Ascending aorta (tissue), 2 donors: Measurements from ENCODE around the gene MMEL1. TPM values are rescaled to one million over a fixed set of nuclear protein-coding genes. Genes with fewer than 3 reads are reported as not detected.

ENCODE experiments used
- DNase-seq, 2 donors: peaks; one replicate each; pipeline ENCODE4 v3.0.0-alpha.2; 2019; ENCODE audit warnings: low spot score in 2 of 2
- H3K27ac ChIP-seq, 2 donors: fragments of 200-600 bp; sonication (generic); one replicate each; pipeline ENCODE4 v1.5.1; 2016 to 2017; ENCODE audit warnings: mild to moderate bottlenecking in 1 of 2
- H3K27me3 ChIP-seq: fragments of 200-600 bp; sonication (generic); one replicate; pipeline ENCODE4 v1.5.1; 2017
- H3K36me3 ChIP-seq, 2 donors: fragments of 200-600 bp; sonication (generic); one replicate each; pipeline ENCODE4 v1.5.1; 2016
- H3K4me1 ChIP-seq, 2 donors: fragments of 200-600 bp; sonication (generic); one replicate each; pipeline ENCODE4 v1.5.1; 2016 to 2017; ENCODE audit warnings: mild to moderate bottlenecking in 1 of 2
- H3K4me3 ChIP-seq, 2 donors: fragments of 200-600 bp; sonication (generic); one replicate each; pipeline ENCODE4 v1.5.1; 2016 to 2017; ENCODE audit warnings: mild to moderate bottlenecking in 1 of 2
- H3K9me3 ChIP-seq, 2 donors: fragments of 200-600 bp; sonication (generic); one replicate each; pipeline ENCODE4 v1.5.1; 2016
- CTCF ChIP-seq, 3 experiments: fragments of 200-600 bp in 2 of 3; fragments of 450-650 bp in 1 of 3; sonication (generic) in 2 of 3; IDR thresholded peaks; one replicate each; pipeline ENCODE4 v1.5.1; 2016 to 2019; ENCODE audit warnings: antibody characterized with exemption in 3 of 3, mild to moderate bottlenecking in 1 of 3, moderate library complexity in 1 of 3
- intact Hi-C: fragments of 100-400 bp; cut with DNase I; formaldehyde crosslinking; loops from one replicate; pipeline ENCODE4 v1.15.1; 2023
- total RNA-seq: library from RNA; depleted of rRNA; stranded (reverse); fragments of >200 nt; gene quantifications from one replicate; pipeline ENCODE4 v1.1.0, GENCODE V29; 2016

The MMEL1 gene
- total RNA-seq, 1 donor from 2014 or later, result not detected

- TF ChIP-seq CTCF (IDR thresholded peaks at IDR 0.05), result no peak
- Histone ChIP-seq H3K27ac (no peak overlapping the region), H3K9me3 (peaks cover 0 to 23% of the 10 kb centered on the region in 2 donors), H3K4me3 (no peak overlapping the region), H3K4me1 (no peaks in the 10 kb centered on the region), H3K27me3 (no peaks in the 10 kb centered on the region), H3K36me3 (no peaks in the 10 kb centered on the region)
- peak in 1 of 2 donors; percentile 19 for DNase-seq
- intact Hi-C loops, result no loop called here
Measured at GRCh38 chr1:2617971-2618470, 14.8 kb downstream of the MMEL1 start.

DNA sequence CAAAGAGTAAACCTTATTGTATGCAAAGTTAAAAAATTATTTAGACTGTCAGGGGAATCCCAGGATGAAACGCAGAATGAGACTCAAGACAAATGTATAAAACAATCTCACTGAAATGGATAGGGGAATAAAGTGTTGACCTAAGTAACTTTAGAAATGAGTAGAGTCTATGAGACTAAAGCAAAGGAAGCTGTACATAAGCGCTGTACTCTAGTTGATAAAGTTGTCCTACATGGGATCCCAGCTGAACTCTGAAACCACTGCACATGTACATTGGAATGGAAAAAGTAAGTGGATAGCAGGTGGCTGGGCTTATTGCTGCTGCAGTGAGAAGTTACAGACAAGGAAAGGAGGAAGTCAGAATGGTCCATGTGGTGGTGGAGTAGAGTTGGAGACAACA is 18.7 kb downstream of the MMEL1 start:
- Histone ChIP-seq H3K27ac (no peak overlapping the region), H3K36me3 (no peaks in the 10 kb centered on the region), H3K27me3 (no peaks in the 10 kb centered on the region), H3K4me1 (no peaks in the 10 kb centered on the region), H3K4me3 (no peak overlapping the region), H3K9me3 (peaks cover 0 to 20% of the 10 kb centered on the region in 2 donors)
- intact Hi-C loops, result no loop called here
- DNase-seq, result peak in 1 of 2 donors; percentile 1
- no peak for TF ChIP-seq CTCF (IDR thresholded peaks at IDR 0.05)

- Histone ChIP-seq H3K4me1 (no peaks in the 10 kb centered on the region), H3K27me3 (no peaks in the 10 kb centered on the region), H3K27ac (no peak overlapping the region), H3K36me3 (no peaks in the 10 kb centered on the region), H3K9me3 (peaks cover 0 to 20% of the 10 kb centered on the region in 2 donors), H3K4me3 (no peak overlapping the region)
- intact Hi-C loops, result no loop called here
- DNase-seq, result peak in 1 of 2 donors; percentile 30
- TF ChIP-seq CTCF (IDR thresholded peaks at IDR 0.05), result no peak
Measured at GRCh38 chr1:2612591-2613365, 20.0 kb downstream of the MMEL1 start.

GRCh38 chr1:2611621-2612437 is 21.0 kb downstream of the MMEL1 start:
- TF ChIP-seq CTCF (IDR thresholded peaks at IDR 0.05), result no peak
- no peak overlapping the region for H3K4me3 ChIP-seq
- H3K9me3 ChIP-seq, result peaks cover 0 to 20% of the 10 kb centered on the region in 2 donors
- no peak overlapping the region for H3K27ac ChIP-seq
- H3K36me3 ChIP-seq, result no peaks in the 10 kb centered on the region
- peak in 1 of 2 donors; percentile 60 for DNase-seq
- H3K4me1 ChIP-seq, result no peaks in the 10 kb centered on the region
- intact Hi-C loops, result no loop called here
- H3K27me3 ChIP-seq, result no peaks in the 10 kb centered on the region

DNA sequence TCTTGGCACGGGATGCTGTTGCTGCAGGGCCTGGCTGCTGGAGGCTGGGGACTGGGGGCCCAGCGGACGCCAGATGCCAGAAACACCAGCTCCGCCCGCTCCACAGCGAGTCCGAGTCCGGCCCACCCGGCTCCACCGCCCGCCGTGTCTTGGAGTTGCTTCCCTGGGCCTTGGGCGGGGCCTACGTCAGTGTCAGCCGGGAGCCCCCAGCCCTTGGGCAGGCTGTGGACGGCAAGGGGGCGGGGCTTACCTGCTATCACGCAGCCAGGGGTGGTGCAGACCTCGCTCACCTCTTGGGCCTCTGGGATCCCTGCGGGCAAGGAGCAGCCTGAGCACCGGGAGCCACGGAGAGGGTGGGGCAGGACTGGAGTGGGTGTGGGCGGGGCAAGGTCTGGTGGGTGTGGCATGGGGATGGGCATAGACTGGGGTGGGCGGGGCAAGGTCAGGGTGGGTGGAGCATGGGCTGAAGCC is 21.8 kb downstream of the MMEL1 start:
- H3K27ac ChIP-seq, result no peak overlapping the region
- intact Hi-C loops, result no loop called here
- H3K4me1 ChIP-seq, result no peaks in the 10 kb centered on the region
- no peaks in the 10 kb centered on the region for H3K27me3 ChIP-seq
- H3K9me3 ChIP-seq, result peaks cover 0 to 16% of the 10 kb centered on the region in 2 donors
- no peak for TF ChIP-seq CTCF (IDR thresholded peaks at IDR 0.05)
- H3K4me3 ChIP-seq, result no peak overlapping the region
- peak in 1 of 2 donors; percentile 62 for DNase-seq
- H3K36me3 ChIP-seq, result no peaks in the 10 kb centered on the region
